Measurements from ENCODE around the gene LITAFD. TPM values are rescaled to one million over a fixed set of nuclear protein-coding genes. Genes with fewer than 3 reads are reported as not detected.

The LITAFD gene
- polyA plus RNA-seq, 1 donor from 2014 or later: not detected

DNA sequence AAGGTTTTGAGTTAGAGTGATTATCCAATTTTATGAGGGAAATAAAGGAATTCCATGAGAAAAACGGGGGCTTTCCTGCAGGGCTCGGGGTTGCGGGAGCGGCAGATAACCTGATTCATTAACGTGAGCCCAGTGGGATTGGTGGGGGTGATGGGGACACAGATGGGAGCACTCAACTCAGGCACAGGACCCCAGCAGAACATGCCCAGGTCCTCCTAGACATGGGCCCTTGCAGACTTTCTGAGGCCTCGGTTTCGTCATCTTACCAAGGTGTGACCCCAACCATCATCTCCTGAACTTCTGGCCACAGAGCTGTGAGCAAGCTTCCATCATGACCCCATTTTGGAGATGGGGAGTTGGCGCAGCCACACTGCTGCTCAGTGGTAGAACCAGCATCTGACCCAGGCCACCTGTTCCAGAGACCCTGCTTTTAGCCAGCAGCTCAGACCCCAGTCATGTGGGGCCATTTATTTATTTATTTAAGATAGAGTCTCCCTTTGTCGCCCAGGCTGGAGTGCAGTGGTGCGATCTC, 35.7 kb upstream of the LITAFD start:
- Histone ChIP-seq H3K9ac (ENCODE audit: low read length) (no peak overlapping the region), H3K9me2 (ENCODE audit: insufficient read depth, low read length) (no peaks in the 10 kb centered on the region), H3K27me3 (ENCODE audit: insufficient read depth, low read depth, low read length) (no peaks in the 10 kb centered on the region), H3K4me2 (ENCODE audit: low read length) (no peak overlapping the region), H2AFZ (ENCODE audit: low read depth, low read length) (no peak overlapping the region), H3K36me3 (ENCODE audit: insufficient read depth, low read length) (no peaks in the 10 kb centered on the region), H4K20me1 (ENCODE audit: insufficient read depth) (no peaks in the 10 kb centered on the region), H3K9me3 (ENCODE audit: low read length) (no peaks in the 10 kb centered on the region), H3K4me3 (ENCODE audit: low read length) (no peak overlapping the region), H3K27ac (ENCODE audit: low read length) (no peak overlapping the region), H3F3A (ENCODE audit: insufficient read depth, low read length, poor library complexity, severe bottlenecking) (no peaks in the 10 kb centered on the region), H3K79me2 (replicated peaks; ENCODE audit: insufficient read depth, low read length) (no peaks in the 10 kb centered on the region)
- TF ChIP-seq POLR2AphosphoS5 (IDR thresholded peaks at IDR 0.05) (no peak), EP300 (conservative IDR thresholded peaks at IDR 0.05; ENCODE audit: poor library complexity, severe bottlenecking) (no peak), SMC3 (conservative IDR thresholded peaks at IDR 0.05; ENCODE audit: poor library complexity) (no peak), TAF1 (IDR thresholded peaks at IDR 0.05; ENCODE audit: low read depth) (no peak), RAD21 (conservative IDR thresholded peaks at IDR 0.05) (no peak), MXI1 (conservative IDR thresholded peaks at IDR 0.05; ENCODE audit: poor library complexity, severe bottlenecking) (no peak), EZH2 (IDR thresholded peaks at IDR 0.05; ENCODE audit: borderline replicate concordance, insufficient read depth, low read length, poor library complexity, severe bottlenecking) (no peak)
- TF ChIP-seq, protein P1, sequence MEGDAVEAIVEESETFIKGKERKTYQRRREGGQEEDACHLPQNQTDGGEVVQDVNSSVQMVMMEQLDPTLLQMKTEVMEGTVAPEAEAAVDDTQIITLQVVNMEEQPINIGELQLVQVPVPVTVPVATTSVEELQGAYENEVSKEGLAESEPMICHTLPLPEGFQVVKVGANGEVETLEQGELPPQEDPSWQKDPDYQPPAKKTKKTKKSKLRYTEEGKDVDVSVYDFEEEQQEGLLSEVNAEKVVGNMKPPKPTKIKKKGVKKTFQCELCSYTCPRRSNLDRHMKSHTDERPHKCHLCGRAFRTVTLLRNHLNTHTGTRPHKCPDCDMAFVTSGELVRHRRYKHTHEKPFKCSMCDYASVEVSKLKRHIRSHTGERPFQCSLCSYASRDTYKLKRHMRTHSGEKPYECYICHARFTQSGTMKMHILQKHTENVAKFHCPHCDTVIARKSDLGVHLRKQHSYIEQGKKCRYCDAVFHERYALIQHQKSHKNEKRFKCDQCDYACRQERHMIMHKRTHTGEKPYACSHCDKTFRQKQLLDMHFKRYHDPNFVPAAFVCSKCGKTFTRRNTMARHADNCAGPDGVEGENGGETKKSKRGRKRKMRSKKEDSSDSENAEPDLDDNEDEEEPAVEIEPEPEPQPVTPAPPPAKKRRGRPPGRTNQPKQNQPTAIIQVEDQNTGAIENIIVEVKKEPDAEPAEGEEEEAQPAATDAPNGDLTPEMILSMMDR (IDR thresholded peaks at IDR 0.05; ENCODE audit: poor library complexity, severe bottlenecking): no peak
- TF ChIP-seq, protein P2, sequence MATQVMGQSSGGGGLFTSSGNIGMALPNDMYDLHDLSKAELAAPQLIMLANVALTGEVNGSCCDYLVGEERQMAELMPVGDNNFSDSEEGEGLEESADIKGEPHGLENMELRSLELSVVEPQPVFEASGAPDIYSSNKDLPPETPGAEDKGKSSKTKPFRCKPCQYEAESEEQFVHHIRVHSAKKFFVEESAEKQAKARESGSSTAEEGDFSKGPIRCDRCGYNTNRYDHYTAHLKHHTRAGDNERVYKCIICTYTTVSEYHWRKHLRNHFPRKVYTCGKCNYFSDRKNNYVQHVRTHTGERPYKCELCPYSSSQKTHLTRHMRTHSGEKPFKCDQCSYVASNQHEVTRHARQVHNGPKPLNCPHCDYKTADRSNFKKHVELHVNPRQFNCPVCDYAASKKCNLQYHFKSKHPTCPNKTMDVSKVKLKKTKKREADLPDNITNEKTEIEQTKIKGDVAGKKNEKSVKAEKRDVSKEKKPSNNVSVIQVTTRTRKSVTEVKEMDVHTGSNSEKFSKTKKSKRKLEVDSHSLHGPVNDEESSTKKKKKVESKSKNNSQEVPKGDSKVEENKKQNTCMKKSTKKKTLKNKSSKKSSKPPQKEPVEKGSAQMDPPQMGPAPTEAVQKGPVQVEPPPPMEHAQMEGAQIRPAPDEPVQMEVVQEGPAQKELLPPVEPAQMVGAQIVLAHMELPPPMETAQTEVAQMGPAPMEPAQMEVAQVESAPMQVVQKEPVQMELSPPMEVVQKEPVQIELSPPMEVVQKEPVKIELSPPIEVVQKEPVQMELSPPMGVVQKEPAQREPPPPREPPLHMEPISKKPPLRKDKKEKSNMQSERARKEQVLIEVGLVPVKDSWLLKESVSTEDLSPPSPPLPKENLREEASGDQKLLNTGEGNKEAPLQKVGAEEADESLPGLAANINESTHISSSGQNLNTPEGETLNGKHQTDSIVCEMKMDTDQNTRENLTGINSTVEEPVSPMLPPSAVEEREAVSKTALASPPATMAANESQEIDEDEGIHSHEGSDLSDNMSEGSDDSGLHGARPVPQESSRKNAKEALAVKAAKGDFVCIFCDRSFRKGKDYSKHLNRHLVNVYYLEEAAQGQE (IDR thresholded peaks at IDR 0.05; ENCODE audit: borderline replicate concordance): no peak

DNA sequence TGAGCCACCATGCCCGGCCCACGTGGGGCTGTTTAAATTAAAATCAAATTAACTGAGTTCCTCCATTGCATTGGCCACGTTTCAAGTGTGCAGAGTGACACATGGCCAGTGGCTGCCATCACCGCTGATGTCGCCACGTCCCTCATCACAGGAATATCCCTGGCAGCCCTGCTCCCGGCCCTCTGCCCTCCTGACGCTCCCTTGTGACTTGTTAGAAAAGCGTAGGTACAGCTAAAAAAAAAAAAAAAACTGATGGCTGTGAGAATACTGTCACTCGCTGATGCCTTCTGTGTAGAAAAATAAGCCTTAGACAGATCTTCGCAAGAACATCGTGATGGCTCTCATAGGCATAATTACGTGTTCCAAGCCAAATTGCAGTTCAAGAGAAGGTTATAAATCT, 35.0 kb upstream of the LITAFD start:
- H3F3A ChIP-seq (ENCODE audit: insufficient read depth, low read length, poor library complexity, severe bottlenecking): no peaks in the 10 kb centered on the region
- no peaks in the 10 kb centered on the region for H3K36me3 ChIP-seq (ENCODE audit: insufficient read depth, low read length)
- H3K27me3 ChIP-seq (ENCODE audit: insufficient read depth, low read depth, low read length): no peaks in the 10 kb centered on the region
- no peak overlapping the region for H3K27ac ChIP-seq (ENCODE audit: low read length)
- H2AFZ ChIP-seq (ENCODE audit: low read depth, low read length): no peak overlapping the region
- no peaks in the 10 kb centered on the region for H4K20me1 ChIP-seq (ENCODE audit: insufficient read depth)
- H3K9me2 ChIP-seq (ENCODE audit: insufficient read depth, low read length): no peaks in the 10 kb centered on the region
- H3K9me3 ChIP-seq (ENCODE audit: low read length): no peaks in the 10 kb centered on the region
- no peak overlapping the region for H3K4me3 ChIP-seq (ENCODE audit: low read length)
- H3K9ac ChIP-seq (ENCODE audit: low read length): no peak overlapping the region
- TF ChIP-seq RAD21 (conservative IDR thresholded peaks at IDR 0.05): no peak
- no peak for TF ChIP-seq EP300 (conservative IDR thresholded peaks at IDR 0.05; ENCODE audit: poor library complexity, severe bottlenecking)
- no peak for TF ChIP-seq SMC3 (conservative IDR thresholded peaks at IDR 0.05; ENCODE audit: poor library complexity)
- TF ChIP-seq TAF1 (IDR thresholded peaks at IDR 0.05; ENCODE audit: low read depth): no peak
- no peak for TF ChIP-seq POLR2AphosphoS5 (IDR thresholded peaks at IDR 0.05)
- TF ChIP-seq, protein P1 (IDR thresholded peaks at IDR 0.05; ENCODE audit: poor library complexity, severe bottlenecking): no peak
- no peak for TF ChIP-seq MXI1 (conservative IDR thresholded peaks at IDR 0.05; ENCODE audit: poor library complexity, severe bottlenecking)
- TF ChIP-seq, protein P2 (IDR thresholded peaks at IDR 0.05; ENCODE audit: borderline replicate concordance): no peak
- TF ChIP-seq EZH2 (IDR thresholded peaks at IDR 0.05; ENCODE audit: borderline replicate concordance, insufficient read depth, low read length, poor library complexity, severe bottlenecking): no peak
- no peaks in the 10 kb centered on the region for H3K79me2 ChIP-seq (replicated peaks; ENCODE audit: insufficient read depth, low read length)
- H3K4me2 ChIP-seq (ENCODE audit: low read length): no peak overlapping the region
